ENCODE measurements around the gene BICD1.

GRCh38 chr12:32398181-32398580, 291.5 kb downstream of the BICD1 start:
- TF ChIP-seq FOXM1 (IDR thresholded peaks at IDR 0.05; ENCODE audit: borderline replicate concordance, low read depth) (no peak), MAX (IDR thresholded peaks at IDR 0.05) (no peak), NFIC (IDR thresholded peaks at IDR 0.05) (no peak), EGR1 (IDR thresholded peaks at IDR 0.05) (no peak), EP300 (IDR thresholded peaks at IDR 0.05; ENCODE audit: borderline replicate concordance) (no peak), YY1 (IDR thresholded peaks at IDR 0.05; ENCODE audit: low read depth) (no peak), RAD21 (IDR thresholded peaks at IDR 0.05; ENCODE audit: low read depth) (no peak)
